Ishikawa (cell line): ENCODE results near the gene GUCY1A1.

Source experiments
- CEBPB ChIP-seq: IDR thresholded peaks from 2 replicates; pipeline ENCODE4 v1.6.1; 2012
- CREB1 ChIP-seq: IDR thresholded peaks from 2 replicates; pipeline ENCODE4 v1.6.1; 2012; ENCODE audit warnings: low read depth
- EGR1 ChIP-seq: IDR thresholded peaks from 2 replicates; pipeline ENCODE4 v1.6.1; 2012
- EP300 ChIP-seq: IDR thresholded peaks from 2 replicates; pipeline ENCODE4 v1.6.1; 2012; ENCODE audit warnings: borderline replicate concordance
- FOXM1 ChIP-seq: IDR thresholded peaks from 2 replicates; pipeline ENCODE4 v1.6.1; 2012; ENCODE audit warnings: low read depth, borderline replicate concordance
- MAX ChIP-seq: IDR thresholded peaks from 2 replicates; pipeline ENCODE4 v1.6.1; 2012
- NFIC ChIP-seq: IDR thresholded peaks from 2 replicates; pipeline ENCODE4 v1.6.1; 2012
- RAD21 ChIP-seq: IDR thresholded peaks from 2 replicates; pipeline ENCODE4 v1.6.1; 2012; ENCODE audit warnings: low read depth
- REST ChIP-seq: IDR thresholded peaks from 2 replicates; pipeline ENCODE4 v1.6.1; 2012; ENCODE audit warnings: low read depth, mild to moderate bottlenecking
- TAF1 ChIP-seq: IDR thresholded peaks from 2 replicates; pipeline ENCODE4 v1.6.1; 2012; ENCODE audit warnings: low read depth, mild to moderate bottlenecking
- TCF12 ChIP-seq: IDR thresholded peaks from 2 replicates; pipeline ENCODE4 v1.6.1; 2012; ENCODE audit warnings: low read depth
- TEAD4 ChIP-seq: IDR thresholded peaks from 2 replicates; pipeline ENCODE4 v1.6.1; 2012
- USF1 ChIP-seq: IDR thresholded peaks from 2 replicates; pipeline ENCODE4 v1.6.1; 2012
- YY1 ChIP-seq: IDR thresholded peaks from 2 replicates; pipeline ENCODE4 v1.6.1; 2012; ENCODE audit warnings: low read depth
- ZBTB7A ChIP-seq: IDR thresholded peaks from 2 replicates; pipeline ENCODE4 v1.6.1; 2012; ENCODE audit warnings: low read depth

Gene GUCY1A1

GRCh38 chr4:155653052-155653451, 13.6 kb upstream of the GUCY1A1 start:
- TF ChIP-seq USF1 (no peak), ZBTB7A (no peak), TAF1 (no peak), TCF12 (no peak), YY1 (no peak), EGR1 (no peak)

- TF ChIP-seq FOXM1 = no peak
- TF ChIP-seq YY1 = no peak
- TF ChIP-seq TAF1 = no peak
- no peak for TF ChIP-seq ZBTB7A
- TF ChIP-seq EP300 = no peak
- TF ChIP-seq USF1 = no peak
- TF ChIP-seq MAX = no peak
- no peak for TF ChIP-seq TCF12
- no peak for TF ChIP-seq CREB1
- no peak for TF ChIP-seq REST
- no peak for TF ChIP-seq CEBPB
- TF ChIP-seq NFIC = no peak
- TF ChIP-seq TEAD4 = no peak
- no peak for TF ChIP-seq EGR1
- no peak for TF ChIP-seq RAD21
Observed at GRCh38 chr4:155656025-155656424, 10.6 kb upstream of the GUCY1A1 start.

- no peak for TF ChIP-seq TCF12
- TF ChIP-seq RAD21 = no peak
- TF ChIP-seq FOXM1 = no peak
- no peak for TF ChIP-seq NFIC
- no peak for TF ChIP-seq EGR1
- TF ChIP-seq EP300 = no peak
- no peak for TF ChIP-seq TAF1
- no peak for TF ChIP-seq REST
- TF ChIP-seq YY1 = no peak
- TF ChIP-seq USF1 = no peak
- TF ChIP-seq CREB1 = no peak
- TF ChIP-seq TEAD4 = no peak
- no peak for TF ChIP-seq MAX
- no peak for TF ChIP-seq ZBTB7A
- TF ChIP-seq CEBPB = no peak
Observed at GRCh38 chr4:155657169-155657568, 9.5 kb upstream of the GUCY1A1 start.

GRCh38 chr4:155657985-155658680, 8.5 kb upstream of the GUCY1A1 start:
- TF ChIP-seq CEBPB (no peak), EP300 (no peak), FOXM1 (no peak), TEAD4 (no peak), TCF12 (no peak), YY1 (no peak), CREB1 (no peak)

GRCh38 chr4:155658681-155659064, 8.0 kb upstream of the GUCY1A1 start:
- TF ChIP-seq TEAD4 (no peak), TCF12 (no peak), CEBPB (no peak), CREB1 (no peak), MAX (no peak), REST (no peak), USF1 (no peak), FOXM1 (no peak), RAD21 (no peak), TAF1 (no peak), EP300 (no peak), NFIC (no peak), EGR1 (no peak), ZBTB7A (no peak), YY1 (no peak)
